ENCODE measurements around the gene RAD50.
A peak's percentile ranks its signal among the peaks of the same experiment; 100 is the strongest.
"Not testable (repeated sequence)": the region's sequence is repeated elsewhere in the genome, so short reads cannot be mapped to it uniquely, and the experiment has no call there.

RAD50 gene

GRCh38 chr5:132543472-132544201 is 13.1 kb upstream of the RAD50 start, which contains the start of gene IL5:
Gene IL5, minus strand, starts transcription at chr5:132543522. Its CDS starts 44 bp downstream, at chr5:132543478.
- Mint-ChIP-seq H3K27ac (no peak within 1 kb of the TSS), H3K36me3 (no peaks in the 10 kb centered on the region), H3K4me3 (no peak within 1 kb of the TSS), H3K4me1 (ENCODE audit: low read depth) (peaks cover 3% of the 10 kb centered on the region), H3K27me3 (no peaks in the 10 kb centered on the region), H3K9me3 (ENCODE audit: low read depth) (no peaks in the 10 kb centered on the region)

DNA sequence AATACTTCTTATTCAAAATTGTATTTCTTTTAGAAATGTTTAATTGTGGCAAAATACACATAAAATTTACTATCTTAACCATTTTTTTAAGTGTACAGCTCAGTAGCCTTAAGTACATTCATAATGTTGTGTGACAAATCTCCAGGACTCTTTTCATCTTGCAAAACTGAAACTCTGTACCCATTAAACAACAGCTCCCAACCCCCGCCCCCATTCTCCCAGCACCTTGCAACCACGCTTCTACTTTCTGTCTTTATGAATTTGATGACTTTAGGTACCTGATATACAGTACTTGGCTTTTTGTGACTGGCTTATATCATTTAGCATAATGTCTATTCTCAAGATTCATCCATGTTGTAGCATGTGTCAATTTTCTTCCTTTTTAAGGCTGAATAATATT is 10.7 kb upstream of the RAD50 start:
- no peaks in the 10 kb centered on the region for H3K36me3 Mint-ChIP-seq
- no peaks in the 10 kb centered on the region for H3K27me3 Mint-ChIP-seq
- H3K4me1 Mint-ChIP-seq (ENCODE audit: low read depth): peaks cover 3% of the 10 kb centered on the region
- no peak overlapping the region for H3K27ac Mint-ChIP-seq
- H3K4me3 Mint-ChIP-seq: no peak overlapping the region
- H3K9me3 Mint-ChIP-seq (ENCODE audit: low read depth): no peaks in the 10 kb centered on the region

DNA sequence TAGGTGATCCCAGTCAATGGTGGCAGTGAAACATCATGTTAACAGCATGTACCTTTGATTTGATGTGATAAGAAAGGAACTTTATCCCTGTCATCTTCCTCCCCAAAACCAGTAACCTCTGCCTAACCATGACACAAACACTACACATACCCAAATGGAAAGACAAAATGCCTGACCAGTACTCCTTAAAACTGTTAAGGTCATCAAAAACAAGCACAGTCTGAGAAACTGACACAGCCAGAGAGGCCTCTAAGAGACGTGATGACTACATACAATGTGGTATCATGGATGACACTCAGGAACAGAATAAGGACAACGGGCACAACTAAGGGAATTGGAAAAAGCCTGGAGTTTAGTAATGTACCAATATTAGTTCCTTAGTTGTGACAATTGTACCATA is 9.5 kb upstream of the RAD50 start:
- Mint-ChIP-seq H3K36me3 (no peaks in the 10 kb centered on the region), H3K9me3 (ENCODE audit: low read depth) (no peaks in the 10 kb centered on the region), H3K4me3 (no peak overlapping the region), H3K27me3 (no peaks in the 10 kb centered on the region), H3K27ac (no peak overlapping the region), H3K4me1 (ENCODE audit: low read depth) (peaks cover 4% of the 10 kb centered on the region)

GRCh38 chr5:132548834-132549233 is 7.9 kb upstream of the RAD50 start:
- not testable (repeated sequence) for H3K27me3 Mint-ChIP-seq; H3K36me3 Mint-ChIP-seq; H3K4me1 Mint-ChIP-seq (ENCODE audit: low read depth); H3K27ac Mint-ChIP-seq; H3K9me3 Mint-ChIP-seq (ENCODE audit: low read depth); H3K4me3 Mint-ChIP-seq

DNA sequence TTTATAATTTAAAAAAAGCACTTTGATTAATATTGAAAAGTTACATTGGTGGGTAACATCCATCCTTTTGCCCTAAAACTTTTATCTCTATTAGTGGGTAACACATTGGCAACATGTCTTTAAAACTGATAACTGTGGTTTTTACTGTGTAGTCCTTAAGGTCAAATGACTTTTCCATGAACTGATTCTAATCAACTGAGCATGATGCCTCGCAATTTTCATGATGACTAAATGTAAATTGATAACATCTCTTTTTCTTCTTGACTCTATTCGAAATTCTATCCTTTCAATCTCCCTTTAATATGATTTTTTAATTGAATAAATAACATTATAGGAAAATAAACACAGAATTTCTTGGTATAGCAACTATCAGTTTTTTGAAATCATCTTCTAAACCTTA is 7.2 kb upstream of the RAD50 start:
- Mint-ChIP-seq H3K9me3 (ENCODE audit: low read depth) (no peaks in the 10 kb centered on the region), H3K36me3 (no peaks in the 10 kb centered on the region), H3K27ac (no peak overlapping the region), H3K27me3 (no peaks in the 10 kb centered on the region), H3K4me3 (no peak overlapping the region), H3K4me1 (ENCODE audit: low read depth) (peaks cover 4% of the 10 kb centered on the region)

GRCh38 chr5:132556153-132556762 is 519 bp upstream of the RAD50 start:
- Mint-ChIP-seq H3K9me3 (ENCODE audit: low read depth) (peaks cover 5% of the 10 kb centered on the region), H3K4me1 (ENCODE audit: low read depth) (peaks cover 32% of the 10 kb centered on the region), H3K36me3 (peaks cover 6% of the 10 kb centered on the region), H3K27me3 (no peaks in the 10 kb centered on the region), H3K27ac (peak overlapping the region; percentile 99), H3K4me3 (peak overlapping the region; percentile 99)

GRCh38 chr5:132557478-132558172 is 848 bp downstream of the RAD50 start:
- peaks cover 5% of the 10 kb centered on the region for H3K9me3 Mint-ChIP-seq (ENCODE audit: low read depth)
- peak overlapping the region; percentile 99 for H3K27ac Mint-ChIP-seq
- peaks cover 6% of the 10 kb centered on the region for H3K36me3 Mint-ChIP-seq
- H3K27me3 Mint-ChIP-seq: no peaks in the 10 kb centered on the region
- H3K4me1 Mint-ChIP-seq (ENCODE audit: low read depth): peaks cover 31% of the 10 kb centered on the region
- peak overlapping the region; percentile 99 for H3K4me3 Mint-ChIP-seq

GRCh38 chr5:132559383-132560060 is 2.7 kb downstream of the RAD50 start:
- Mint-ChIP-seq H3K4me1 (ENCODE audit: low read depth) (peaks cover 31% of the 10 kb centered on the region), H3K9me3 (ENCODE audit: low read depth) (peaks cover 5% of the 10 kb centered on the region), H3K36me3 (peaks cover 6% of the 10 kb centered on the region), H3K27me3 (no peaks in the 10 kb centered on the region), H3K4me3 (peak overlapping the region; percentile 53), H3K27ac (peak overlapping the region; percentile 30)

DNA sequence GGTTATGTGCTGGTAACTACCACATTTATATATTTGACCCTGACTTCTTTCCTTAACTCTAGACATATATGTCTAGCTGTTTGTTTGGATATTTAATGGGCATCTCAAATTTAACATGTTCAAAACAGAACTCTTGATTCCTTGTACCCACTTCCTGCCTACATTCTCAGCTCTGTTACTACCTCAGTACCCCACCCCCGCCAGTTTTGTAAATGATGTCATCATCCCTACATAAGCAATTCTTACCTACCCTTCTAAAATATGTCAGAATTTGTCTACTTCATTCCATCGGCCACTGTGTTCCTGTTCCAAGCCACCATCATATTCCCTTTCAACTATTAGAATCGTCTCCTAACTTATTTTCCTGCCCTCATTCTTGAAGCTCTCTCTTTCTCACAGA is 4.8 kb downstream of the RAD50 start:
- H3K27me3 Mint-ChIP-seq: no peaks in the 10 kb centered on the region
- no peak overlapping the region for H3K27ac Mint-ChIP-seq
- H3K4me1 Mint-ChIP-seq (ENCODE audit: low read depth): peaks cover 35% of the 10 kb centered on the region
- peaks cover 17% of the 10 kb centered on the region for H3K36me3 Mint-ChIP-seq
- no peak overlapping the region for H3K4me3 Mint-ChIP-seq
- no peaks in the 10 kb centered on the region for H3K9me3 Mint-ChIP-seq (ENCODE audit: low read depth)

GRCh38 chr5:132564555-132564954 is 7.8 kb downstream of the RAD50 start:
- H3K27ac Mint-ChIP-seq; H3K27me3 Mint-ChIP-seq; H3K9me3 Mint-ChIP-seq (ENCODE audit: low read depth); H3K4me3 Mint-ChIP-seq: not testable (repeated sequence)
- H3K4me1 Mint-ChIP-seq (ENCODE audit: low read depth): peaks cover 25% of the 10 kb centered on the region
- H3K36me3 Mint-ChIP-seq: peaks cover 22% of the 10 kb centered on the region

- Mint-ChIP-seq H3K4me1 (ENCODE audit: low read depth) (peaks cover 30% of the 10 kb centered on the region), H3K4me3 (no peak overlapping the region), H3K27me3 (no peaks in the 10 kb centered on the region), H3K27ac (no peak overlapping the region), H3K36me3 (peaks cover 25% of the 10 kb centered on the region), H3K9me3 (ENCODE audit: low read depth) (no peaks in the 10 kb centered on the region)
Measured at GRCh38 chr5:132566657-132567056, 9.9 kb downstream of the RAD50 start.

DNA sequence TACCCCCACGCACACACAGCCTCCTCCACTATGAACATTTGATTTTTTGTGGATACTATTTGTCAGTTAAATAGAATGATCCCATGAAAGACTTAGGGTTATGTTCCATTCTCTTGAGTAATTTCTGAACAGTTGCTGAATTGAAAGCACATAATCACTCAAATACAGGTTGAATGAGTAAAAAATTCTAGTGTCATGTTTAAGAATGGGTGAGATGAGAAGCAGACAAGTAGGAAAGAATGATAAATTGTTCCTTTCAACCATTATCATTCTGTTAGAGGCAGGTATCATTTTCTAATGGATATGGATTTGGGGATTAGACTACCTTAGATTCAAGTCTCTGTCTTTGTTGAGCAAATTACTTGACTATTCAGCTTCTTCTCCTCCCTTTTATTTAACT is 19.3 kb downstream of the RAD50 start:
- Mint-ChIP-seq H3K36me3 (peaks cover 25% of the 10 kb centered on the region), H3K27ac (peak overlapping the region; percentile 12), H3K9me3 (ENCODE audit: low read depth) (no peaks in the 10 kb centered on the region), H3K4me1 (ENCODE audit: low read depth) (peaks cover 10% of the 10 kb centered on the region), H3K27me3 (no peaks in the 10 kb centered on the region), H3K4me3 (no peak overlapping the region)

DNA sequence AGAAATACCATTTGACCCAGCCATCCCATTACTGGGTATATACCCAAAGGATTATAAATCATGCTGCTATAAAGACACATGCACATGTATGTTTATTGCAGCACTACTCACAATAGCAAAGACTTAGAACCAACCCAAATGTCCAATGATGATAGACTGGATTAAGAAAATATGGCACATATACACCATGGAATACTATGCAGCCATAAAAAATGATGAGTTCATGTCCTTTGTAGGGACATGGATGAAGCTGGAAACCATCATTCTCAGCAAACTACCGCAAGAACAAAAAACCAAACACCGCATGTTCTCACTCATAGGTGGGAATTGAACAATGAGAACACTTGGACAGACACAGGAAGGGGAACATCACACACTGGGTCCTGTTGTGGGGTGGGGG is 27.8 kb downstream of the RAD50 start:
- peaks cover 33% of the 10 kb centered on the region for H3K36me3 Mint-ChIP-seq
- not testable (repeated sequence) for H3K9me3 Mint-ChIP-seq (ENCODE audit: low read depth); H3K4me1 Mint-ChIP-seq (ENCODE audit: low read depth); H3K27me3 Mint-ChIP-seq; H3K27ac Mint-ChIP-seq; H3K4me3 Mint-ChIP-seq

DNA sequence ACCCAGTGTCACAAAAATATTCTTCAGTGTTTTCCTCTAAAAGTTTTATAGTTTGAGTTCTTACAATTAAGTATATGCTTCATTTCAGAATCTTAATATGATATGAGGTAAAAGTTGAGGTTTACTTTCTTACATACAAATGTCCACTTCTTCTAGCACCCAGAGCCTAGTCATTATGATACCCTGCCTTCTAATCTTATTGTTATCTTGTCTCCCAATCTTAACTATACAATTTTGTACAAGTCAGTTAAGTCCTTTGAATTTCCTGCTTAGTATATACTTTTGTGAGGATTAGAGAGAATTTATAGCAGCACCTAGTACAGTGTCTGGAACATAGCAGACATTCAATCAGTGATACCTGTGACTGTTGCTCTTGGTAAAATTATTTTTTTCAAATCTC is 29.3 kb downstream of the RAD50 start:
- Mint-ChIP-seq H3K27me3 (no peaks in the 10 kb centered on the region), H3K4me1 (ENCODE audit: low read depth) (no peaks in the 10 kb centered on the region), H3K9me3 (ENCODE audit: low read depth) (no peaks in the 10 kb centered on the region), H3K27ac (no peak overlapping the region), H3K36me3 (peaks cover 38% of the 10 kb centered on the region), H3K4me3 (no peak overlapping the region)

- H3K4me1 Mint-ChIP-seq (ENCODE audit: low read depth): no peaks in the 10 kb centered on the region
- no peak overlapping the region for H3K27ac Mint-ChIP-seq
- H3K27me3 Mint-ChIP-seq: no peaks in the 10 kb centered on the region
- H3K4me3 Mint-ChIP-seq: no peak overlapping the region
- H3K36me3 Mint-ChIP-seq: peaks cover 21% of the 10 kb centered on the region
- H3K9me3 Mint-ChIP-seq (ENCODE audit: low read depth): no peaks in the 10 kb centered on the region
Measured at GRCh38 chr5:132589467-132589866, 32.7 kb downstream of the RAD50 start.

Data from activated naive CD8-positive, alpha-beta T cell (primary cell).